ENCODE results near the gene DUT. TPM values are rescaled to one million over a fixed set of nuclear protein-coding genes. Genes with fewer than 3 reads are reported as not detected.
A peak's percentile ranks its signal among the peaks of the same experiment; 100 is the strongest.

The DUT gene
- total RNA-seq, 1 experiment from 2014 or later, result 132 TPM

DNA sequence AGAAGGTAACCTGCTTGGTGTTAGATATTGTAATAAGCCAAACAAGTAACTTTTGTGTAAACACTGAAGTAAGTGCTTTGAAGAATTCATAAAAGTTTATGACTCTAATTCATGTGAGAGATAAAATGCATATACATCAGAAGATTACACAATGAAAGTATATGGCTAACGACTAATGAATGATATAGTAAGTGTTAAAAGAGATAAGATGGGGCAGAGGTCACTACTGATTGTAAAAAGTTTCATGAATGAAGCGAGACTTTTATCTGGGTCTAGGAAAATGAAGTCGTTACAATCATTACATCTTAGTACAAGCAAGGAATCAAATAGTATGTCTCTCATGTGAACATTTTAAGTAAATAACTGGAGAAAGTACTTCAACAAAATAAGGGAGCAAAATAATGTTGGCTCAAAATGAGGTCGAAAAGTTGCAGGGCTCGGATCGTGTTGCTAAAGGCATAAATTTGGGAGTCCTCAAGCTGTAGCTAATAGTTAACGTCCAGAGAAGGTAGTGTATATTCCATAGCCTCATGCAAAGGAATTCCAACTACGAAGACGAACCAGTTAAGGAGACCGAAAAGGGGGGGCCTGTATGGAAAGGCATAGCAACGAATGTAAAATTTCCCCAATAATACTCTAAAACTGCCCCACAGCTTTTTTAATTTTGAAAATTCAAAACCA is 984 bp upstream of the DUT start:
- no peak for DNase-seq (ENCODE audit: low spot score)

DNA sequence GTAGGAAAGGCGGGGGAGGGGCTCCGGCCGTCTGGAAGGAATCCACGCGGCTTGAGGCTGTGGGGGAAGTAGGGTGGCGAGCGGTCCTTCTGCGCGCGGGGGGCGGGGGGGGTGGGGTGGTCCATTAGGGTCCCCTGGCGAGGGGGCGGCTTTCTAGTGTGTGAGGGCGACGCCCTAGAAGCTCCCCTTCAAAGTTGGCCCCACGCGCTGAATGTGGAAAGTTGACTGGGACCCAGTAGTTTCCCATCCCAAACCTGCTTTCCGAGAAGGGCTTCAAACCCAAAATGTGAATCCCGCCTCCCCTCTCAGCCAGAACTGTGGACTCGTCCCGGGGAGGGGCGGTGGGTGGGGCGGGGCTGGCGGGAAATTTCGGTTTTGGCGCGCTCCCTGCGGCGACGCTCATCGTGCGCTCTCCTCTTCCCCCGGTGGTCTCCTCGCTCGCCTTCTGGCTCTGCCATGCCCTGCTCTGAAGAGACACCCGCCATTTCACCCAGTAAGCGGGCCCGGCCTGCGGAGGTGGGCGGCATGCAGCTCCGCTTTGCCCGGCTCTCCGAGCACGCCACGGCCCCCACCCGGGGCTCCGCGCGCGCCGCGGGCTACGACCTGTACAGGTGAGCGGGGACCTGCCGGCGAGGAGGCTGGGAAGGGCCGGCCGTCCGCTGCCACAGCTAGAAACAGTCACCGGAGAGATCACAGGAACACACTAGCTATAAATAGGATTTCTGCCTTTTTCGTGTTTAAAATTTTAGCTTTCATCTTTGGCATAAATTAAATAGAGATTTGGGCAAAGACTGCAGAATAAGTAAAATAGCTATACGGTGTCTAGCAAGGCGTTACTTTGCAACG is 790 bp downstream of the DUT start:
- peak; percentile 46 for DNase-seq (ENCODE audit: low spot score)

- DNase-seq (ENCODE audit: low spot score), result no peak
Observed at GRCh38 chr15:48332642-48333034, 1.4 kb downstream of the DUT start.

DNA sequence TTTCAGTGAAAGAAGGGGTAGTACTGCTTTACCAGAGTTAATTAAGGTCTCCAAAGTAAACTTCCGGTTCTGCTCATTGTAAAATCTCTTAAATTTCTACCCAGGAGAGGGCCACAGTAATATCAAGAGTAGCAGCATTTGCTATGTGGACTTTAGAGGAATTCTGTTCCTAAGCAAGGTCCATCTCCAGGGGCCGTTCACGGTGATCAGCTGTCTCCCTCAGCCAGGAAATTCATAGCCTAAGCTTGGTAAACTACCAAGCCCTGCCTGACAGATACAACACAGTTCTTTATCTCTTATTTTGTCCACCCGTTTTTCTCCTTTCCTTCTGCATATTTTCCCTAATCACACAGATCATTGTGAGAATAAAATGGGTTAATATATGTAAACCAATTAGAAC is 2.3 kb downstream of the DUT start:
- DNase-seq (ENCODE audit: low spot score), result no peak

DNA sequence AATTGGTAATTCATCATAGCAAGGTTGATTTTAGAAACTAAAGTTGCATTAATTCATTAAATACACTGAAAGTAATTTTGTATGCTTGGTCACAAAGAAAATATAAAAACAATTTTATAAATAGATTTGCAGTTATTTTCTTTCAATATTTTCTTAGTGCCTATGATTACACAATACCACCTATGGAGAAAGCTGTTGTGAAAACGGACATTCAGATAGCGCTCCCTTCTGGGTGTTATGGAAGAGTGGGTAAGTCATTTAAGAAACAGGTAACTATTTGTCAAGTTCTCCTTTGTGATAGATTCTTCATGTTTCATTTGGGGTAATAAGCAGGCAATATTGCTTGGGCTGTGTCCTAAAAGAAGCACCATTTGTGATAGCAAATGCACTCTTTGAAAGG is 3.0 kb downstream of the DUT start:
- DNase-seq (ENCODE audit: low spot score), result no peak

- DNase-seq (ENCODE audit: low spot score), result peak; percentile 21
Observed at GRCh38 chr15:48336940-48337339, 5.7 kb downstream of the DUT start.

GRCh38 chr15:48337607-48338006 is 6.4 kb downstream of the DUT start:
- DNase-seq (ENCODE audit: low spot score), result no peak

- DNase-seq (ENCODE audit: low spot score), result no peak
Observed at GRCh38 chr15:48340111-48340510, 8.9 kb downstream of the DUT start.

DNA sequence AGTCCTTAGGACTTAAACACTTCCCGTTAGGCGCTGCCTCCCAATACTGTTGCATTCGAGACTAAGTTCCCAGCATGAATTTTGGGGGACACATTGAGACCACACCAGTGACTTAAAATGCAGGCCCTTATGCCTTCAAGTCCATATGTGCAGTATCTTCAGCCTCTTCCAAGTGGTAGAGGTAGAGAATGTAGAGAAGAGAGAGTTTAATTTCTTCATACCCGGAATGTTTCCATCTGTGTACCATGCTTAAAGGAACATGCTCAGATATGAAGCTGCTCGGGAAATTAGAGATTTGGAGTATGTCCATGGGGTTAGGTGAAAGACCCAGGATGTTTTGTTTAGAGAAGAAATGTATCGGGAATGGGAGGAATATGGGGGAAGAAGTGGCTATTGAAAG is 12.6 kb downstream of the DUT start:
- no peak for DNase-seq (ENCODE audit: low spot score)

DNA sequence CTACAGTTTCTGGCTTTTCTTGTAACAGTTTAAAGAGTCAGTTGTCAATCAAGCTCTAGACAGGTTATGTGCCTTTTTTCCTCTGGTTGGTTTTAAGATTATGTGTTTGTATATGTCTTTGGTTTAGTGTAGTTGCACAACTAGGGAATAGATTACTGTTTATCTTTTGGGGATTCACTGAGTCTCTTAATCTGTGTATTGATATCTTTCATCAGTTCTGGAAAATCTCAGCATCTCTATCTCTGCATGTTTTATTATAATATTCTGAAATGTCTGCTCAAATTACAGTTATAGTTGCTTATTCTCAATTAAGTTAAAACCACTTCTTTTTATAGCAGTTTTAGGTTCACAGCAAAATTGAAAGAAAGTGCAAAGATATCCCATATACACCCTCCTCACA is 14.3 kb downstream of the DUT start:
- no peak for DNase-seq (ENCODE audit: low spot score)

DNA sequence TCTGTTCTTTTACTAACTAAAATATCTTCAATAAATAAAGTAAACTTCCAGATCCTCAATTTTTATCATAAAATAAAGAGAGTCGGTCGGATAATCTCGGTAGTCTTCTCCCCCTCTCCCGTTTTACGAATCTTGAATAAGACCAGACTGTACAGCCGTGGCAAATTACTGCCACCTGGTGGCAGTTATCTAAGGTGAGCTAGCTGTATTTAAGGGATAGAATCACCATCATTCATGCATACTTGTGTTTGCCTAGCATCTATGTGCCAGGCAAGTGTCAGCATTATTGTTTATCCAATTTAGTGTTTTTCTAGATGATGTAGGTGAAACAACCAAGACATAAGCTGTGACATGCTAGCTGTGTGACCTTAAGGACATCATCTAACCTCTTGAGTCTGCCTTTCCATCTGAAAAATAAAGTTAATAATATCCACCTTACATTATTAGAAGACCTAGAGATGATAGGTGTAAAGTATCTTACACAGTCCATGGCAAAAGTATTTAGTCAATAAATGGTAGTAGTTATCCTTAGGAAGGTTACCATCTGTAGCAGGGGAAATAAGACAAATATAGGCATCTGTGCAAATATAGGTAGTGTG is 21.3 kb downstream of the DUT start:
- DNase-seq (ENCODE audit: low spot score), result peak; percentile 63

DNA sequence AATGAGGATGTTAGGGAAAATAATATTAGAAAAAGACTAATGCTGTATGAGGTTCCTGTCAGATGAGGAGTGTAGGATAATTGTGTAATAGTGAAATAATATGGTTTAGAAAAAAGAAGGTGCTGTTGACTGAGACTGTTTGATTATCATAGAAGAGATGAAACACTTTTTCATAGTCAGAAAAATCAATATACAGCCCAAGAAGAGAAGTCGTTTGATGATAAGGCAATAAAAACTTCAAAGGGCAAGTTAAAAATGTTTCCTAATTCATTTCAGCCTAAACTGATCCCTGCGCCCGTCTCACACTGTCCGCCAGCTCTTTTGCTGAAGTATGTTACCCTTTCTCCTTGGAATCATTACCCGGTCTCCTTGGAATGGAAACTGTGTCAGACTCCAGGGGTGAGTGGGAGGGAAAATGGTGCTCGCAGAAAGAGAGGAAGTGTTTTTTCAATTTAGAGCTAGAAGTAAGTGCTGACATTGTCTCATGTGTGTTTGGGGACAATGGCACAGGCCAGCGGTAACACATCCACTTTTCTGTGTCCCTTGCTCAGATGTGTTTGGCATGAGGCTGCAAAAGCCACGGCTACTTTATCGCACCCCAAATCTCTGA is 23.6 kb downstream of the DUT start:
- DNase-seq (ENCODE audit: low spot score), result no peak

DNA sequence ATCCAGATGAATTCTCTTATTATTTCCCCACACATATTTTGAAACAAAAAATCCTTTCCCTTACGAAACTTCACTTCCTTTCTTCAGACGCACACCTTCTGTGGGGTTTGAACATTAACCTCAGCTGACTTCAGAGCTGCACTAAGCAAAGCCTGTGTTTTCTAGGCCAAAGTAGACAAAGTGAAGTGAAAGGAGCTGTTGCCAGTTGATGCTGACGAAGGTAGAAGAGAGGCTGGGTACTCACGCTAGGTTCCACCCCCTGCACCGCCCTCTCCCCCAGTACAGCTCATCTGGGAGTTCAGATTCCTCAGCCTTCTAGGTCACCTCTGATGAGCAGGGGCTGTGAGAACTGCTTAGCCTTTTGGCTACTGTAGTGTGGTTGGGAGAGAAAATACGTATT is 24.1 kb downstream of the DUT start:
- no peak for DNase-seq (ENCODE audit: low spot score)

DNA sequence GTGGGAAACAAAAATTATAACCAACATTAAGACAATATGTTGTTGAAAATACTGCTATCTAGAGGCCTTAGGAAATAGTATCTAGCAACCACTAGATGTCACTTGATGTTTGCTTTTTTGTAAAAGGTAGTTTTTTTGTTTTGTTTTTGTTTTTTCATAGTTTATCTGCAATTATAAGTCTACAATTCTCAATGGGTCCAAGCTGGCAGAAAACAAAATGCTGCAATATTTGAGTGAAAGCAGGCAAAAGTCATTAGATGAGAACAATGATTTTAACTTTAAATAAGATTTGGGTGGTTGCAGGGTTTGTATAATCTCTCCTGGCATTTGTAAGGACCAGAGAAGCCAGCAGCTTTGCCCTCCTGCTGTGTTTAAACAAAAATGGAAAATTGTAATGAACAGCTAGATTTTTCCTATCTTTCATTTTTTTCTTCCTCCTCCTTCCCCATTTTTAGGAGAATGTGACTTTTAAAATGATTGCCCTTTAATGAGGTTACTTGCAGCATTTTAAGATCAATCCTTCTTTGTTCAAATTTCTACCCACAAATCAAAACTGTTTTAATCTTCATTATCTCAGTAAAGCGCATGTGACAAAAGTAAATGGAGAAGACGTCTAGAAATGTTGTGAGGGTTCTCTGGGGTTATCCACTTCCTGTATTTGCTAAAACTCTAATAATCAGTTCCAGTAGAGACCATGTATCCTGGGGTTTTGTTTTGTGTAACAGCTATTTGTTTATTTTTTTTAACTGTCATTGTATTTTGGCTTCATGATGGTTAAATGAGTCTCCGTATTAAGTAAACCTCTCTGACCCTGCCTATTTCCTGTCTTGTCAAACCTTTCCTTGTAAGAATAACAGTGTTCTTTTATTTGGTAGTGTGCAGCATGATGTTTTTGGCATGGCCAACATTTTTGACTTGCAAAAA is 27.3 kb downstream of the DUT start:
- peak; percentile 63 for DNase-seq (ENCODE audit: low spot score)

DNA sequence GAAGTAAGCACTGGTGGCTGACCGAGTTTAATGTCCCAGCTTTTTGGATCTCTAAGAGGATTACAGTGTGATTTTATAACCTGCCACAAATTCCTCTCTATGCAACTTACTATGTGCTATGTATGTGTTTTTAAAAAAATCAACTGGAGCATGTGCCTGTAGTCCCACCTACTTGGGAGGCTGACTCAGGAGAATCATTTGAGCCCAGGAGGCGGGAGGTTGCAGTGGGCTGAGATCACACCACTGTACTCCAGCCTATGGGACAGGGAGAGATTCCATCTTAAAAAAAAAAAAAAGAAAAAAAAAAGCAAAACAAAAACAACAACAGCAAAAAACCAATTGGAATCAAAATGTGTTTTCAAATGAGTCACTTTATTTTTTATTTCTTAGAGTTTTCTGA is 29.6 kb downstream of the DUT start:
- peak; percentile 83 for DNase-seq (ENCODE audit: low spot score)

GRCh38 chr15:48361685-48362084 is 30.5 kb downstream of the DUT start:
- DNase-seq (ENCODE audit: low spot score), result no peak

DNA sequence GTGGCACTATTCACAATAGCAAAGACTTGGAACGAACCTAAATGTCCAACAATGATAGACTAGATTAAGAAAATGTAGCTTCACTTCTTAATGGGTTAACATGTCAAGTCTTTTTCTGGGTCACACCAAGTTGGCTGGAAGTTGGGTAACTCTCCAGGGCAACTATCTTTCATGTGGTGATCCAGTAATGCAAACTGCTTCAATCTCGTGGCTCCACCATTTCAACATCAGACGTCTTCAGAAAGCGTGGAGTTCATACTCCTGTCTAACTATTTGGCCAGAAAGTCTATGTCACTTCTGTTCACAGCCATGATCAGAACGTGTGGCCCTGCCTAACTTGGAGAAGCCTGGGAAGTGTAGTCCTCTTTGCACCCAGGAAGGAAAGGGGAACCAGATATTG is 32.2 kb downstream of the DUT start:
- no peak for DNase-seq (ENCODE audit: low spot score)

DNA sequence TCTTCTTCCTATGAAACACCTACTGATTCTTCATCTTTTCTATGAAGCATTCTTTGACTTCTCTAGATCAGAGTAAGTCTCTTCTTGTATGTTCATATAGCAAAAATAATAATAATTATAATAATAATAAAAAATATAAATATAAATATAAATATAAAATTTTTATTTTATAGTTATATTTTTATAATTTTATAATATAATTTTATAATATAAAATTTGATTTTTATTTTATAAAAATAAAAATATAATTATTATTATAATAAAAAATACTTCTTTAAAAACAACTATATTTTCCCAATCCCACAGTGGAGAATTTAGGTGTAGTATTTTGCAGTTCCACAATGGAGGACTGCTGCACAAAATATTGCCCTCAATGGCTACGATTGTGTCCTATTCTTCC is 34.3 kb downstream of the DUT start:
- DNase-seq (ENCODE audit: low spot score), result no peak

DNA sequence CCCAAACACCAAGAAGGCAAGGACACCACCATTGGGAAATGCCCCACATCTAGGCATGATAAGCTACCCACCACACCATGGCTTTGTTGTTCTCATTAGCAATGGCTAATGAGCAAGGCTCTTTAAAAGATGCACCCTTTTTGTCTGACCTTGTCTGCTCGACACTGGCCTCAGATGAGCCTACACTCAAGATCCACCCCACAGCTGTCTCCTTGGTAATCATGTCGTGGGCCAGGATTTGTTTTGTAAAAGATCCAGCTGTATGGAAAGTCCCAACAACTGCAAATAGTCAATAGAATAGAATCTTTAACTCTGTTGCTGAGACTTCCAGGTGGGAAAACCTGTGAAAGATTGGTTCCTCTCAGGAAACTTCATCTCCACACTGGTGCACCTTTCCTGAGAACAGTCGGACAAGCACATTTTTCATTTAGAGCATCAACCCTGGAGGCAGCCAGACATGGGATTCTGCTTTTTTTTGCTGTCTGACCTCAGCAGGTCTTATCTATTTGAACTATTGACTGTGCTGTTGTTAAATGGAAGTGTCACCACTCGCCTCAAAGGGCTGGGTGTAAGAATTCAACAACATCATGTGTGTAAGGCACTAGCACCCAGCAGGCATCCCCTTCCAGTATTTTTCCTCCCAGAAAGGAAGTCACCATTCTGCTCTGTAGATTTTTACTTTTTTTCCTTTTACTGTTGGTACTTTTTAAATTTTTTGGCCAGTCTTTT is 35.5 kb downstream of the DUT start:
- no peak for DNase-seq (ENCODE audit: low spot score)

GRCh38 chr15:48367483-48367882 is 36.3 kb downstream of the DUT start:
- DNase-seq (ENCODE audit: low spot score), result no peak

GRCh38 chr15:48370460-48370859 is 39.2 kb downstream of the DUT start:
- DNase-seq (ENCODE audit: low spot score), result peak; percentile 91

Measured in H4 (cell line).